ENCODE results near the gene OR2T3. TPM values are rescaled to one million over a fixed set of nuclear protein-coding genes. Genes with fewer than 3 reads are reported as not detected.

OR2T3 gene
- total and polyA plus RNA-seq, 8 donors, result not detected

DNA sequence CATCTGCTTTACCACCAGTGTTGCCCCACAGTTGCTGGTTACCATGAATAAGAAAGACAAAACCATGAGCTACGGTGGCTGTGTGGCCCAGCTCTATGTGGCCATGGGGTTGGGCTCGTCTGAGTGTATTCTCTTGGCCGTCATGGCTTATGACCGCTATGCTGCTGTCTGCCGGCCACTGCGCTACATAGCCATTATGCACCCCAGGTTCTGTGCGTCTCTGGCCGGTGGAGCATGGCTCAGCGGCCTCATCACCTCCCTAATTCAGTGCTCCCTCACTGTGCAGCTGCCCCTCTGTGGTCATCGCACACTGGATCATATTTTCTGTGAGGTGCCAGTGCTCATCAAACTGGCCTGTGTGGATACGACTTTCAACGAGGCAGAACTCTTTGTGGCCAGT is 48.7 kb downstream of the OR2T3 start:
- intact Hi-C loops (cut with DNase I), result no loop called here
- H3K4me3 ChIP-seq, result no peak overlapping the region
- ATAC-seq (no peak), DNase-seq (peak in 1 of 6 donors; percentile 22), FAIRE-seq (no peak)
- H3K4me1 ChIP-seq, result no peaks in the 10 kb centered on the region
- 61 to 76% methylated on average over 12 of the region's 12 CpGs for WGBS, 2 donors
- no peaks in the 10 kb centered on the region for H3K27me3 ChIP-seq
- TF ChIP-seq, protein P1, sequence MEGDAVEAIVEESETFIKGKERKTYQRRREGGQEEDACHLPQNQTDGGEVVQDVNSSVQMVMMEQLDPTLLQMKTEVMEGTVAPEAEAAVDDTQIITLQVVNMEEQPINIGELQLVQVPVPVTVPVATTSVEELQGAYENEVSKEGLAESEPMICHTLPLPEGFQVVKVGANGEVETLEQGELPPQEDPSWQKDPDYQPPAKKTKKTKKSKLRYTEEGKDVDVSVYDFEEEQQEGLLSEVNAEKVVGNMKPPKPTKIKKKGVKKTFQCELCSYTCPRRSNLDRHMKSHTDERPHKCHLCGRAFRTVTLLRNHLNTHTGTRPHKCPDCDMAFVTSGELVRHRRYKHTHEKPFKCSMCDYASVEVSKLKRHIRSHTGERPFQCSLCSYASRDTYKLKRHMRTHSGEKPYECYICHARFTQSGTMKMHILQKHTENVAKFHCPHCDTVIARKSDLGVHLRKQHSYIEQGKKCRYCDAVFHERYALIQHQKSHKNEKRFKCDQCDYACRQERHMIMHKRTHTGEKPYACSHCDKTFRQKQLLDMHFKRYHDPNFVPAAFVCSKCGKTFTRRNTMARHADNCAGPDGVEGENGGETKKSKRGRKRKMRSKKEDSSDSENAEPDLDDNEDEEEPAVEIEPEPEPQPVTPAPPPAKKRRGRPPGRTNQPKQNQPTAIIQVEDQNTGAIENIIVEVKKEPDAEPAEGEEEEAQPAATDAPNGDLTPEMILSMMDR (IDR thresholded peaks at IDR 0.05), result no peak
- no peaks in the 10 kb centered on the region for H3K36me3 ChIP-seq
- no peaks in the 10 kb centered on the region for H3K9me3 ChIP-seq
- H3K27ac ChIP-seq, result no peak overlapping the region

Other genes with a start within 250 kb of the OR2T3 start
- not detected for gene OR2M4, start 241.9 kb upstream of the OR2T3 start, total RNA-seq
- gene OR2M4, start 241.9 kb upstream of the OR2T3 start, polyA plus RNA-seq, result under 1 TPM in 1 of 2 donors, not detected in 1; 0.02 TPM
- not detected for gene OR2T33, start 195.4 kb upstream of the OR2T3 start, total RNA-seq
- not detected for gene OR2T33, start 195.4 kb upstream of the OR2T3 start, polyA plus RNA-seq
- gene OR2T12, start 169.9 kb upstream of the OR2T3 start, total RNA-seq, result not detected
- gene OR2T12, start 169.9 kb upstream of the OR2T3 start, polyA plus RNA-seq, result not detected
- gene OR2M7, start 148.8 kb upstream of the OR2T3 start, total RNA-seq, result not detected
- not detected for gene OR2M7, start 148.8 kb upstream of the OR2T3 start, polyA plus RNA-seq
- not detected for gene OR14C36, start 124.6 kb upstream of the OR2T3 start, total RNA-seq
- gene OR14C36, start 124.6 kb upstream of the OR2T3 start, polyA plus RNA-seq, result not detected
- not detected for gene OR2T4, start 111.7 kb upstream of the OR2T3 start, total RNA-seq
- not detected for gene OR2T4, start 111.7 kb upstream of the OR2T3 start, polyA plus RNA-seq
- gene OR2T6, start 97.6 kb upstream of the OR2T3 start, total RNA-seq, result not detected
- not detected for gene OR2T6, start 97.6 kb upstream of the OR2T3 start, polyA plus RNA-seq
- gene OR2T1, start 70.3 kb upstream of the OR2T3 start, total RNA-seq, result not detected
- not detected for gene OR2T1, start 70.3 kb upstream of the OR2T3 start, polyA plus RNA-seq
- under 1 TPM in 1 of 6 donors, not detected in 5; 0.06 TPM for gene OR2T2, start 27.7 kb upstream of the OR2T3 start, total RNA-seq
- gene OR2T2, start 27.7 kb upstream of the OR2T3 start, polyA plus RNA-seq, result not detected
- gene OR2T5, start 15.2 kb downstream of the OR2T3 start, total RNA-seq, result not detected
- not detected for gene OR2T5, start 15.2 kb downstream of the OR2T3 start, polyA plus RNA-seq
- not detected for gene OR2G6, start 34.7 kb downstream of the OR2T3 start, total RNA-seq
- gene OR2G6, start 34.7 kb downstream of the OR2T3 start, polyA plus RNA-seq, result not detected
- gene OR2T29, start 89.4 kb downstream of the OR2T3 start, total RNA-seq, result under 1 TPM in 1 of 6 donors, not detected in 5; 0.12 TPM
- not detected for gene OR2T29, start 89.4 kb downstream of the OR2T3 start, polyA plus RNA-seq
- gene OR2T34, start 101.4 kb downstream of the OR2T3 start, total RNA-seq, result not detected
- not detected for gene OR2T34, start 101.4 kb downstream of the OR2T3 start, polyA plus RNA-seq
- gene OR2T10, start 124.3 kb downstream of the OR2T3 start, total RNA-seq, result under 1 TPM in 1 of 6 donors, not detected in 5; 0.12 TPM
- under 1 TPM; 0.23 TPM for gene OR2T10, start 124.3 kb downstream of the OR2T3 start, polyA plus RNA-seq
- under 1 TPM in 2 of 6 donors, not detected in 4; 0.09 to 0.12 TPM for gene OR2T11, start 161.7 kb downstream of the OR2T3 start, total RNA-seq
- under 1 TPM in 1 of 2 donors, not detected in 1; 0.04 TPM for gene OR2T11, start 161.7 kb downstream of the OR2T3 start, polyA plus RNA-seq
- gene OR2T35, start 171.9 kb downstream of the OR2T3 start, total RNA-seq, result not detected
- gene OR2T35, start 171.9 kb downstream of the OR2T3 start, polyA plus RNA-seq, result not detected
- not detected for gene OR2T27, start 182.2 kb downstream of the OR2T3 start, total RNA-seq
- not detected for gene OR2T27, start 182.2 kb downstream of the OR2T3 start, polyA plus RNA-seq
- gene OR14I1, start 229.4 kb downstream of the OR2T3 start, total RNA-seq, result not detected
- not detected for gene OR14I1, start 229.4 kb downstream of the OR2T3 start, polyA plus RNA-seq

Measured in pancreas (tissue), 10 donors.